IPS-11a (cell line): ENCODE measurements around the gene EYA2.

Experiments
- H3K4me3 ChIP-seq: one replicate; pipeline ENCODE4 v1.5.1; 2013; ENCODE audit warnings: low read depth, low read length, control low read depth

EYA2 gene

GRCh38 chr20:47061549-47061948 is 166.9 kb downstream of the EYA2 start:
- H3K4me3 ChIP-seq: no peak overlapping the region

GRCh38 chr20:47062226-47062890 is 167.7 kb downstream of the EYA2 start:
- no peak overlapping the region for H3K4me3 ChIP-seq

- H3K4me3 ChIP-seq: no peak overlapping the region
Measured at GRCh38 chr20:47063407-47063806, 168.8 kb downstream of the EYA2 start.

- no peak overlapping the region for H3K4me3 ChIP-seq
Measured at GRCh38 chr20:47063808-47064207, 169.2 kb downstream of the EYA2 start.

GRCh38 chr20:47066484-47067270 is 172.0 kb downstream of the EYA2 start:
- H3K4me3 ChIP-seq: no peak overlapping the region

- H3K4me3 ChIP-seq: no peak overlapping the region
Measured at GRCh38 chr20:47067776-47068175, 173.1 kb downstream of the EYA2 start.

- H3K4me3 ChIP-seq: no peak overlapping the region
Measured at GRCh38 chr20:47070176-47070575, 175.5 kb downstream of the EYA2 start.

- no peak overlapping the region for H3K4me3 ChIP-seq
Measured at GRCh38 chr20:47071646-47072185, 177.1 kb downstream of the EYA2 start.

- no peak overlapping the region for H3K4me3 ChIP-seq
Measured at GRCh38 chr20:47073766-47074475, 179.3 kb downstream of the EYA2 start.

- H3K4me3 ChIP-seq: no peak overlapping the region
Measured at GRCh38 chr20:47075263-47075662, 180.6 kb downstream of the EYA2 start.

GRCh38 chr20:47079047-47079446 is 184.4 kb downstream of the EYA2 start:
- H3K4me3 ChIP-seq: no peak overlapping the region

- H3K4me3 ChIP-seq: no peak overlapping the region
Measured at GRCh38 chr20:47080365-47080764, 185.7 kb downstream of the EYA2 start.

GRCh38 chr20:47086316-47086715 is 191.7 kb downstream of the EYA2 start:
- no peak overlapping the region for H3K4me3 ChIP-seq

- H3K4me3 ChIP-seq: no peak overlapping the region
Measured at GRCh38 chr20:47088335-47088734, 193.7 kb downstream of the EYA2 start.

GRCh38 chr20:47089151-47089550 is 194.5 kb downstream of the EYA2 start:
- no peak overlapping the region for H3K4me3 ChIP-seq

GRCh38 chr20:47090835-47091234 is 196.2 kb downstream of the EYA2 start:
- no peak overlapping the region for H3K4me3 ChIP-seq

GRCh38 chr20:47093320-47093966 is 198.8 kb downstream of the EYA2 start:
- no peak overlapping the region for H3K4me3 ChIP-seq

- no peak overlapping the region for H3K4me3 ChIP-seq
Measured at GRCh38 chr20:47095690-47096089, 201.0 kb downstream of the EYA2 start.

GRCh38 chr20:47097691-47098622 is 203.3 kb downstream of the EYA2 start:
- no peak overlapping the region for H3K4me3 ChIP-seq

- H3K4me3 ChIP-seq: no peak overlapping the region
Measured at GRCh38 chr20:47099093-47099492, 204.4 kb downstream of the EYA2 start.
